Measurements from ENCODE around the gene OR1I1. TPM values are rescaled to one million over a fixed set of nuclear protein-coding genes. Genes with fewer than 3 reads are reported as not detected.

Gene OR1I1
- polyA plus RNA-seq, 1 donor from 2014 or later = not detected

GRCh38 chr19:15128162-15128770, 46.3 kb downstream of the OR1I1 start:
- H3K4me3 ChIP-seq (ENCODE audit: low read length) = no peak overlapping the region
- H3K4me2 ChIP-seq (ENCODE audit: low read length) = no peak overlapping the region
- no peaks in the 10 kb centered on the region for H3K36me3 ChIP-seq (ENCODE audit: insufficient read depth, low read length)
- H3K9me2 ChIP-seq (ENCODE audit: insufficient read depth, low read length) = no peaks in the 10 kb centered on the region
- H3K9me3 ChIP-seq (ENCODE audit: low read length) = no peaks in the 10 kb centered on the region
- H3K79me2 ChIP-seq (replicated peaks; ENCODE audit: insufficient read depth, low read length) = peaks cover 4% of the 10 kb centered on the region
- no peak overlapping the region for H3K27ac ChIP-seq (ENCODE audit: low read length)
- TF ChIP-seq POLR2AphosphoS5 (IDR thresholded peaks at IDR 0.05) (no peak), RAD21 (conservative IDR thresholded peaks at IDR 0.05) (no peak), REST (IDR thresholded peaks at IDR 0.05; ENCODE audit: borderline replicate concordance) (no peak), EP300 (conservative IDR thresholded peaks at IDR 0.05; ENCODE audit: poor library complexity, severe bottlenecking) (no peak), EZH2 (IDR thresholded peaks at IDR 0.05; ENCODE audit: borderline replicate concordance, insufficient read depth, low read length, poor library complexity, severe bottlenecking) (no peak), MXI1 (conservative IDR thresholded peaks at IDR 0.05; ENCODE audit: poor library complexity, severe bottlenecking) (no peak), CTCF (IDR thresholded peaks at IDR 0.05; ENCODE audit: poor library complexity, severe bottlenecking) (no peak), SMC3 (conservative IDR thresholded peaks at IDR 0.05; ENCODE audit: poor library complexity) (no peak), TAF1 (IDR thresholded peaks at IDR 0.05; ENCODE audit: low read depth) (no peak)
- no peaks in the 10 kb centered on the region for H4K20me1 ChIP-seq (ENCODE audit: insufficient read depth)
- H2AFZ ChIP-seq (ENCODE audit: low read depth, low read length) = no peak overlapping the region
- no peak overlapping the region for H3K9ac ChIP-seq (ENCODE audit: low read length)
- no peaks in the 10 kb centered on the region for H3K27me3 ChIP-seq (ENCODE audit: insufficient read depth, low read depth, low read length)
- no peaks in the 10 kb centered on the region for H3F3A ChIP-seq (ENCODE audit: insufficient read depth, low read length, poor library complexity, severe bottlenecking)

GRCh38 chr19:15129856-15130585, 48.0 kb downstream of the OR1I1 start:
- Histone ChIP-seq H3K36me3 (ENCODE audit: insufficient read depth, low read length) (no peaks in the 10 kb centered on the region), H3F3A (ENCODE audit: insufficient read depth, low read length, poor library complexity, severe bottlenecking) (no peaks in the 10 kb centered on the region), H3K79me2 (replicated peaks; ENCODE audit: insufficient read depth, low read length) (no peaks in the 10 kb centered on the region), H3K27ac (ENCODE audit: low read length) (no peak overlapping the region), H4K20me1 (ENCODE audit: insufficient read depth) (no peaks in the 10 kb centered on the region), H3K9me3 (ENCODE audit: low read length) (no peaks in the 10 kb centered on the region), H2AFZ (ENCODE audit: low read depth, low read length) (no peak overlapping the region), H3K9me2 (ENCODE audit: insufficient read depth, low read length) (no peaks in the 10 kb centered on the region), H3K4me2 (ENCODE audit: low read length) (no peak overlapping the region), H3K9ac (ENCODE audit: low read length) (no peak overlapping the region), H3K4me3 (ENCODE audit: low read length) (no peak overlapping the region), H3K27me3 (ENCODE audit: insufficient read depth, low read depth, low read length) (no peaks in the 10 kb centered on the region)
- TF ChIP-seq TAF1 (IDR thresholded peaks at IDR 0.05; ENCODE audit: low read depth) (no peak), SMC3 (conservative IDR thresholded peaks at IDR 0.05; ENCODE audit: poor library complexity) (no peak), CTCF (IDR thresholded peaks at IDR 0.05; ENCODE audit: poor library complexity, severe bottlenecking) (no peak), MXI1 (conservative IDR thresholded peaks at IDR 0.05; ENCODE audit: poor library complexity, severe bottlenecking) (no peak), POLR2AphosphoS5 (IDR thresholded peaks at IDR 0.05) (no peak), EP300 (conservative IDR thresholded peaks at IDR 0.05; ENCODE audit: poor library complexity, severe bottlenecking) (no peak)
